T-helper 2 cell (primary cell): ENCODE measurements around the gene RLN3.
"Not testable (repeated sequence)": the region's sequence is repeated elsewhere in the genome, so short reads cannot be mapped to it uniquely, and the experiment has no call there.

Experiments used
- DNase-seq, 5 experiments: peaks; one replicate each; pipeline versions ENCODE4 v3.0.0 to v3.0.0-alpha.2; 2012 to 2022

RLN3 gene

DNA sequence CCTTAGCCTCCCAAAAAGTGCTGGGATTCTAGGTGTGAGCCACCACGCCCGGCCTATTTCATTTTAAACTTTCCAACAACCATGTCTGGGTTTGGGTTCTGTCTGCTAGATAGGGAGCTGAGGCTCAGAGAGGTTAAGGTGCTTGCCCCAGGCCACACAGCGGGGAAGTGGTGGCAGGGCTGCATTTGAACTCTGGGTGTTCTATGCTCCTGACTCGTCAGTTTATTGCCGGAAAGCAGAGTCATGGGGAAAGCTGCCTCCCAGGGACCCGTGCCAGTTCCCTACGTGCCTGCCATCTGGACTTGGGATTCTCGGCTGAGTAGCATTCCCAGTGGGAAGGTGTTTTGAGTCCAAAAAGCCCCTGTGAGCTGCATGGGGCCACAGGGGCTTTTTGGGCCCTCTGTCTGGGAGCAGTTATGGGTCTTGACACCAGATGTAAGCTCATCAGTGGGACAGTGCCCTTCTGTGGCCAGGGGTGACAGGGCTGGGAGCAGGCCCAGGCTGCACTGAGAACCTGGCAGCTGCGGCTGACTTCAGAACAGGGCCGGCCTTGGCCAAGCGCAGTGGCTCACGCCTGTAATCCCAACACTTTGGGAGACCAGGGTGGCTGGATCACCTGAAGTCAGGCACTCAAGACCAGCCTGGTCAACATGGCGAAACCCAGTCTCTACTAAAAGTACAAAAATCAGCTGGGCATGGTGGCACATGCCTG, 32.8 kb upstream of the RLN3 start:
- no peak for DNase-seq

DNA sequence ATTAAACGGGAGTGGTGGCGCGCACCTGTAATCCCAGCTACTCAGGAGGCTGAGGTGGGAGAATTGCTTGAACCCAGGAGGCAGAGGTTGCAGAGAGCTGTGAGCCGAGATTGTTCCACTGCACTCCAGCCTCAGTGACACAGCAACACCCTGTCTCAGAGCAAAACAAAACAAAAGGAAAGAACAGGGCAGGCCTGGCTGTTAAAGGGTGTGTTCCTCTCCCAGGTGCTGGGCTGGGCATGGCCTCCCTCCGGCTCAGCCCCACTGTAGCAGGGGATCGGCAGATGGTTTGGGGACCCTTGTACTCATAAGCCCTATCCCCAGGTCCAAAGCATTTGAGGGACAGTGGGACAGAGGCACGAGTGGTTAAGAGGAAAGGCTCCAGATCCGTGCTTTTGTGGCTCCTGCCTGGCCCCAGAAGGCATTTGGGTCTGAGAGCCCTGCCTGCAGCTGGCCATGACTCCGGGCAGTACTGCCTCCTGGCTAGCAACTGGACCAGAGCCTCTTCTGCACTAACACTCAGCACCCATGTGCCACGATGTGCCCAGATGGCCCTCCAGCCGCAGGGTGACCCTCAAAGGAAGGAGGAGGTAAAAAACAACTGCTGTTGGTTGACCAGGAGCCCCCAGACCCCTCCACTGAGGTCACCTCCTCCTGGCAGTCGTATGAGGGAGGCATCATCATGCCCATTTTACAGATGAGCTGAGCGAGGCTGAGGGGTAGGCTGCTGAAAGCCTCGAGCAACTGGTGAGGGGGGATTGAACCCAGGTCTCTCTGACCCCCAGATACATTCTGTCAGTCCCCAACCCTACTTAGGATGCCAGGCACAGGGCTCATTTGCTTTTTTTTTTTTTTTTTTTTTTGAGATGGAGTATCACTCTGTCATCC, 31.8 kb upstream of the RLN3 start:
- DNase-seq: no peak

- no peak for DNase-seq
These were observed 30.9 kb upstream of the RLN3 start for GRCh38 chr19:13996928-13997630.

GRCh38 chr19:13997631-13997962, 30.4 kb upstream of the RLN3 start:
- no peak for DNase-seq

DNA sequence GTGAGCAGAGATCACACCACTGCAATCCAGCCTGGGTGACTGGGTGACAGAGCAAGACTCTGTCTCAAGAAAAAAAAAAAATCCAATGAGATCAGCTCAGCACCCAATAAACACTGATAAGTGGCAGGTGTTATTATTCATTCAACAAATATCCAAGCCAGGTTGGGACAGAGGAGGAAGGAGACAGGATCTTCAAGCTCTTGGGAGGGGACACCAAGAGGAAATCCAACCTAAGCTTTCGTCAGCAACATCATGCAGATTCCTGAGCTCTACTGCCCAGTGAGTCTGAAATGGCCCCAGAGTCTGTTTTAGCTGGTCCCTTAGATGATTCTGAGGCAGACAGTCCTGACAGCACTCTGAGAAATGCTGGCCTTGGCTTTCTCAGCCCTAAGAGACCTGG, 29.5 kb upstream of the RLN3 start:
- no peak for DNase-seq

DNA sequence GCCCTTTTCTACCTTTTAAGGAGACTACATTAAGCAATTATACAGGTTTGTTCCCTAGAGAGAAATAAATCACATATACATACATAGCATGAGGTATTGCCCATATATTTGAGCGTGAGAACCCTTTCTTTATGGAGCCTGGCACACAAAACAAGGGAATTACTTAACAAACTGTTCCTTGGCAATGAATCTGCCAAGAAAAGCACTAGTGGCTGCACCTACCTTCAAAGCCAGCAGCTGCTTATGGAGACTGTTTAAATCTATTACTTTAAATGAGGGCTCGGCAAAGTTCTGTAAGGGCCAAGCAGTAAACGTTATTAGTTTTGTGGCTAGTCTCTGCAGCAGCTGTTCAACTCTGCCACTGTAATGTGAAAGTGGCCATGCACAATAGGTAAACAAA, 28.9 kb upstream of the RLN3 start:
- no peak for DNase-seq

- no peak for DNase-seq
These were observed 27.1 kb upstream of the RLN3 start for GRCh38 chr19:14000691-14001375.

- peak in 2 of 5 experiments; percentile 52 to 79 for DNase-seq
These were observed 25.2 kb upstream of the RLN3 start for GRCh38 chr19:14002571-14003250.

- DNase-seq: peak in 1 of 5 experiments; percentile 65
These were observed 24.5 kb upstream of the RLN3 start for GRCh38 chr19:14003251-14004055.

GRCh38 chr19:14004619-14005348, 23.2 kb upstream of the RLN3 start:
- DNase-seq: no peak

DNA sequence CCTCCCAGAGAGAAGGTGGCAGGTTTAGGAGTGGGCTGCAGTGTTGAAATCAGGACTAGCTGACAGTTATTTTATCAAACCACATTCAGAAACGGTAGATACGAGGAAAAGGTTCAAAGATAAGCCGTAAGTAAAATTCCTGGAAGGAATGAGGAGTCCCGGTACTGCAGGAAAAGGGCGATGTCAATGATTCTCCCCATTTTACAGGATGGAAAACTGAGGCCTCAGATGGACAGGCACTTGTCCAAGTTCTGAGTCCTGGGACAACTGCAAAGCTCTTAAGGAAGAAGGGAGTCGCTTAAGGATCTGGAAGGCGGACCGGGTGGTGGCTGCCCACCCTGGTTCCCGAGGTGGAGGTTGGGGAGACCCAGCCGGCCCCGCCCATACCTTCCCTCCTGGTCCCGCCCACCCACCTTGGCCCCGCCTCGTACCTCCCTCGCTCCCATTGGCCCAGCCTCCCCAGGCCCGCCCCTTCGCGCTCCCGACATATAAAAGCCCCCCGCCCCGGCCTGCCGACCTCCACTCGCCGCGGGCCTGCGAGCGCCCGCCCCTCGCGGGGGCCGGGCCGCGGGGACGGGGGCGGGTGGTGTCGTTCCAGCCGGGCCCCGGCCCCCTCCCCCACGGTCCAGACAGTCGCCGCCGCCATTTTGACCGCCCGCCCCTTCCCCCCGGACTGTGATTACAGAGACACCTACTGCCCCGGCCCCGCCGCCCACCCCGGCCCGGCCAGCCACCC, 22.4 kb upstream of the RLN3 start:
- peak; percentile 86 to 95 (median 91) for DNase-seq

- peak; percentile 99 to 100 (median 100) for DNase-seq
These were observed 21.7 kb upstream of the RLN3 start, which contains the start of gene RFX1 for GRCh38 chr19:14006085-14006765. RFX1 (minus strand) TSS chr19:14006320; CDS start chr19:13993843, 12,477 bp downstream.

GRCh38 chr19:14006766-14007562, 21.0 kb upstream of the RLN3 start:
- DNase-seq: peak in 1 of 5 experiments; percentile 43

- no peak for DNase-seq
These were observed 15.5 kb upstream of the RLN3 start for GRCh38 chr19:14012378-14012915.

DNA sequence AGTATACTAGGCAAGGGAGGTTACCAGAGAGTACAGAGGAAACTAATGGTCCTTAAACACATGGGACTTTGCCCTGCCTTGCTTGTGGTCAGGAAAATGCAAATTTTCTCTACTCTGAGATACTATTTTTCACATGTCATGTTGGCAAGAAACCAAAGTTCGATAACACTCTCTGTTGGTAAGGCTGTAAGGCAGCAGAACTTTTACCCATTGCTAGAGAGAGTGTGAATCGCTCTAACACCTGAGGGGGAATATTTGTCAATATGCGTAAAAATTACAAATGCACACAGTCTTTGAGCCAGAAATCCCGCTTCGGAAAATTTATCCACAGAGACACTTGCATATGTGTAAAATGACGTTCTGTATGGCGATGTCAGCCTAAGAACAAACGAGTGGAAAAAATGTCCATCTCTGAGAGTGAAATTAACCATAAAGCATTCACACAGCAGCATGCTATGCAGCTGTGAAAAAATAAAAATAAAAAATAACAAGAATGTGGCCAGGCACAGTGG, 12.4 kb upstream of the RLN3 start:
- DNase-seq: no peak

DNA sequence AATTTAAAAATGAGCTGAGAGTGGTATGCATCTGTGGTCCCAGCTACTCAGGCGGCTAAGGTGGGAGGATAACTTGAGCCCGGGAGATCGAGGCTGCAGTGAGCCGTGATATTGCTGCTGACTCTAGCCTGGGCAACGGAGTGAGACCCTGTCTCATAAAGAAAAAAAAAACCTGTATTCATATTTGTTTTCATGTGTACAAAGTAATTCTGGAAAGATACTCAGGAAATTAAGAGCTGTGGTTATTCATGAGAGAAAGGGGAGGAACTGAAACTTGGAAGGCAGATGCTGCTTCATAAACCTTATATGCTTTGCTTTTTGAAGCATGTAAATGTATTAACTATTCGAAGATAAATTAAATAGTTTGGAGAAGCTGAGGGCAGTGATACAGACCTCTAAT, 8.8 kb upstream of the RLN3 start:
- no peak for DNase-seq

- DNase-seq: not testable (repeated sequence)
These were observed 8.2 kb upstream of the RLN3 start for GRCh38 chr19:14019739-14020138.

DNA sequence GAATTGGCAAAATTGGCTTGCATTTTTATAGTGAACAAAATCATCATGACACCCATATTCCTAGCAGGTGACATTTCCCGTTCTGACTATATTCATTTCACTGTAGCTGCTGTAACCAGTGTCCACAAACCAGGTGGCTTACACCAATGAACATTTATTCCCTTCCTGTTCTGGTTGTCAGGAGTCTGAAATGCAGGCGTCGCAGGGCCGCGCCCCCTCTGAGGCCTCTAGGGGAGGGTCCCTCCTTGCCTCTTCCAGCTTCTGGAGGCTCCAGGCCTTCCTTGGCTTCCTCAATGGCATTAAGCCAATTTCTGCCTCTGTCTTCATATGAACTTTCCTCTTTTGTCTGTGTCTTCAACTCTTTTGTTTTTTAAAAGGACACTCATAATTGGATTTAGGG, 6.5 kb upstream of the RLN3 start:
- no peak for DNase-seq
